Measurements from ENCODE around the gene SNRPE.

DNA sequence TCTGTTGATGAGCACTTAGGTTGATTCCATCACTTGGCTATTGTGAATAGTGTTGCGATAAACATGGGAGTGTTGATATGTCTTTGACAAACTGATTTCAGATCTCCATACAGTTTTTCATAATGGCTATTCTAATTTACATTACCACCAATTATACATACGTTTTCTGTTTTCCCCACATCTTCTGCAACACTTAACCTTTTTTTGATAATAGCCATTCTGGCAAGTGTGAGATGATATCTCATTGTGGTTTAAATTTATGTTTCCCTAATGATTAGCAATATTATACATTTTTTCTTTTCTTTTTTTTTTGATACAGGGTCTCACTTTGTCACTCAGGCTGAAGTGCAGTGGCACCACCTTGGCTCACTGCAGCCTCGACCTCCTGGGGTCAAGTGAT, 17.0 kb downstream of the SNRPE start:
- TF ChIP-seq POLR2A (conservative IDR thresholded peaks at IDR 0.05), result no peak
- TF ChIP-seq, protein P1, sequence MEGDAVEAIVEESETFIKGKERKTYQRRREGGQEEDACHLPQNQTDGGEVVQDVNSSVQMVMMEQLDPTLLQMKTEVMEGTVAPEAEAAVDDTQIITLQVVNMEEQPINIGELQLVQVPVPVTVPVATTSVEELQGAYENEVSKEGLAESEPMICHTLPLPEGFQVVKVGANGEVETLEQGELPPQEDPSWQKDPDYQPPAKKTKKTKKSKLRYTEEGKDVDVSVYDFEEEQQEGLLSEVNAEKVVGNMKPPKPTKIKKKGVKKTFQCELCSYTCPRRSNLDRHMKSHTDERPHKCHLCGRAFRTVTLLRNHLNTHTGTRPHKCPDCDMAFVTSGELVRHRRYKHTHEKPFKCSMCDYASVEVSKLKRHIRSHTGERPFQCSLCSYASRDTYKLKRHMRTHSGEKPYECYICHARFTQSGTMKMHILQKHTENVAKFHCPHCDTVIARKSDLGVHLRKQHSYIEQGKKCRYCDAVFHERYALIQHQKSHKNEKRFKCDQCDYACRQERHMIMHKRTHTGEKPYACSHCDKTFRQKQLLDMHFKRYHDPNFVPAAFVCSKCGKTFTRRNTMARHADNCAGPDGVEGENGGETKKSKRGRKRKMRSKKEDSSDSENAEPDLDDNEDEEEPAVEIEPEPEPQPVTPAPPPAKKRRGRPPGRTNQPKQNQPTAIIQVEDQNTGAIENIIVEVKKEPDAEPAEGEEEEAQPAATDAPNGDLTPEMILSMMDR (IDR thresholded peaks at IDR 0.05 in 2 of 3, conservative IDR thresholded peaks at IDR 0.05 in 1 of 3; ENCODE audit: insufficient read depth in 2 of 3, low read depth in 1 of 3, low read length in 3 of 3), result no peak
- no peak for TF ChIP-seq ZNF239 (CRISPR knock-in tag; IDR thresholded peaks at IDR 0.05)
- TF ChIP-seq MCM5 (IDR thresholded peaks at IDR 0.05; ENCODE audit: low read depth), result no peak
- TF ChIP-seq TEAD4 (IDR thresholded peaks at IDR 0.05; ENCODE audit: low read length), result no peak
- TF ChIP-seq TEAD4 (CRISPR knock-in tag; IDR thresholded peaks at IDR 0.05; ENCODE audit: borderline replicate concordance), result no peak
- no peak for TF ChIP-seq YY1 (IDR thresholded peaks at IDR 0.05; ENCODE audit: borderline replicate concordance in 1 of 3, control insufficient read depth in 1 of 3, extremely low read depth in 1 of 3, insufficient read depth in 3 of 3, insufficient read length in 1 of 3, insufficient replicate concordance in 2 of 3, low read depth in 1 of 3, low read length in 2 of 3)
- TF ChIP-seq STAT5B (CRISPR knock-in tag; IDR thresholded peaks at IDR 0.05), result no peak

Measured in K562 (cell line).